Fibroblast of lung (primary cell): ENCODE data around the gene UROD. TPM values are rescaled to one million over a fixed set of nuclear protein-coding genes. Genes with fewer than 3 reads are reported as not detected.

Experiments
- DNase-seq, 2 donors: peaks; one replicate each; pipeline versions ENCODE4 v3.0.0 to v3.0.0-alpha.2; 2010; ENCODE audit warnings: low read depth in 2 of 2
- H2AFZ ChIP-seq: 2 replicates; pipeline ENCODE4 v1.5.1; 2012; ENCODE audit warnings: low read length, control low read depth, inconsistent platforms
- H3K27ac ChIP-seq: 2 replicates; pipeline ENCODE4 v1.5.1; 2011; ENCODE audit warnings: low read length, control low read depth; ENCODE audit not compliant: insufficient read depth
- H3K27me3 ChIP-seq: 2 replicates; pipeline ENCODE4 v1.5.1; 2011; ENCODE audit warnings: mild to moderate bottlenecking, low read length; ENCODE audit not compliant: control insufficient read depth, insufficient read depth
- H3K36me3 ChIP-seq: 2 replicates; pipeline ENCODE4 v1.5.1; 2011; ENCODE audit warnings: low read length; ENCODE audit not compliant: control insufficient read depth, insufficient read depth
- H3K4me1 ChIP-seq: 2 replicates; pipeline ENCODE4 v1.5.1; 2011; ENCODE audit warnings: low read length; ENCODE audit not compliant: control insufficient read depth, insufficient read depth; ENCODE audit errors: extremely low read depth
- H3K4me2 ChIP-seq: 2 replicates; pipeline ENCODE4 v1.5.1; 2011; ENCODE audit warnings: low read length, control low read depth; ENCODE audit not compliant: insufficient read depth; ENCODE audit errors: extremely low read depth
- H3K4me3 ChIP-seq, 4 experiments: fragments of 200-600 bp in 1 of 4; sonication (generic) in 1 of 4; replicated peaks in 1 of 4; 2 replicates each; pipeline ENCODE4 v1.5.1; 2011 to 2016; ENCODE audit warnings: low read length in 4 of 4, low read depth in 3 of 4, mild to moderate bottlenecking in 3 of 4, control low read depth in 2 of 4, inconsistent platforms in 1 of 4, mixed read lengths in 1 of 4; ENCODE audit not compliant: insufficient read depth in 1 of 4; ENCODE audit errors: control extremely low read depth in 1 of 4
- H3K79me2 ChIP-seq: 2 replicates; pipeline ENCODE4 v1.5.1; 2012; ENCODE audit warnings: mild to moderate bottlenecking, low read length, inconsistent platforms; ENCODE audit not compliant: control insufficient read depth, insufficient read depth
- H3K9ac ChIP-seq: 2 replicates; pipeline ENCODE4 v1.5.1; 2011; ENCODE audit warnings: mild to moderate bottlenecking, low read length, control low read depth; ENCODE audit not compliant: insufficient read depth
- H3K9me3 ChIP-seq: 2 replicates; pipeline ENCODE4 v1.5.1; 2012; ENCODE audit warnings: low read depth, low read length; ENCODE audit not compliant: control insufficient read depth, insufficient read depth
- H4K20me1 ChIP-seq: 2 replicates; pipeline ENCODE4 v1.5.1; 2011; ENCODE audit warnings: low read length; ENCODE audit not compliant: control insufficient read depth, insufficient read depth; ENCODE audit errors: extremely low read depth
- CTCF ChIP-seq, 2 donors: IDR thresholded peaks in 1 of 2; conservative IDR thresholded peaks in 1 of 2; 1 replicate in 1 of 2; 2 replicates in 1 of 2; pipeline ENCODE4 v1.5.1; 2011 to 2012; ENCODE audit warnings: low read length in 2 of 2, control low read depth in 1 of 2, inconsistent platforms in 1 of 2, low read depth in 1 of 2, mild to moderate bottlenecking in 1 of 2
- EZH2 ChIP-seq: IDR thresholded peaks from 2 replicates; pipeline ENCODE4 v1.5.1; 2012; ENCODE audit warnings: low read length, control low read depth, mild to moderate bottlenecking; ENCODE audit errors: missing control alignments
- polyA plus RNA-seq, 2 donors: library from polyadenylated mRNA; depleted of rRNA in 1 of 2; stranded (reverse) in 1 of 2; unstranded in 1 of 2; fragments of >200 nt; gene quantifications; 2 replicates each; pipeline ENCODE4 v1.2.1, GENCODE V29; 2011 to 2012; ENCODE audit warnings: missing spikeins in 1 of 2
- total RNA-seq: library from RNA; depleted of rRNA; stranded (reverse); fragments of >200 nt; gene quantifications from 2 replicates; pipeline ENCODE4 v1.2.1, GENCODE V29; 2014

Gene UROD
- total and polyA plus RNA-seq, 2 donors (not counting 1 experiment from before 2014, with no cell fraction given), result 129 to 162 TPM

DNA sequence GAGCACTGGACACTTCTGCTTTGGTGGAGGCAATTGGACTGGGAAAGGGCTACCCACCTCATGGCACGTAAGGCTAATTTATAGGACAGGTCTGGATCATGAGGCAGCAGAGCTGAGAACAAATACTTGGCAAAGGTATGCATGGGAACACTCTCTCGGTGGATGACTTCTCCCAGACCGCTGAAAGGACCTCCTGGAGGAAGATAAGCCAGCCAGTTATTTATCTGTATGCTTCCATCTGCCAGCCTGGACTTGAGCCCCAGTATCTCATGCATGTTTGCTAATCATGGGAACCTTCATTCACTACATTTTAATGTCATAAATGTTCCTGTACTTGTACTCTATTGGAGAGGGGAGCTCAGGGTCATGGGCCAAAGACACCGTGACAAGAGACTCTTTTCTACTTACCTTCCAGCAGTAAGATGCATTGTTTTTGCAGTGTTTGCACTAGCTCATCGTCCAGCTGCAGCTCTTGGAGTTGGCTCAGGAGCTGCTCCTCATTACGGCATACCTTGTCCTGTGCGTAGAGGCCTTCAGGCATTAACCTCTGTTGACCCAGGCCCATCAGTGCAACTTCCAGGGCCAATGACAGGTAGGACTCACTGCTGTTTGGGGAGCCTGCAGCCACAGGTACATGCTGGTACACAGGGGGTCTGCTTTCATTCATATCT lies 23.7 kb downstream of the UROD start:
- TF ChIP-seq CTCF (conservative IDR thresholded peaks at IDR 0.05 in 1 of 2, IDR thresholded peaks at IDR 0.05 in 1 of 2; ENCODE audit: low read depth in 1 of 2, low read length in 2 of 2), result no peak
- no peak for TF ChIP-seq EZH2
- Histone ChIP-seq H3K27ac (no peak overlapping the region), H3K27me3 (no peaks in the 10 kb centered on the region), H2AFZ (no peak overlapping the region), H4K20me1 (no peaks in the 10 kb centered on the region), H3K36me3 (no peaks in the 10 kb centered on the region), H3K4me3 (no peak overlapping the region), H3K9me3 (no peaks in the 10 kb centered on the region), H3K4me2 (no peak overlapping the region), H3K4me1 (no peaks in the 10 kb centered on the region), H3K9ac (no peak overlapping the region), H3K79me2 (no peaks in the 10 kb centered on the region)
- DNase-seq, result no peak

- H3K4me1 ChIP-seq, result no peaks in the 10 kb centered on the region
- H3K9me3 ChIP-seq, result no peaks in the 10 kb centered on the region
- H3K27ac ChIP-seq, result no peak overlapping the region
- H2AFZ ChIP-seq, result no peak overlapping the region
- no peak overlapping the region for H3K4me3 ChIP-seq
- no peaks in the 10 kb centered on the region for H3K79me2 ChIP-seq
- peak in 1 of 2 donors; percentile 41 for DNase-seq
- TF ChIP-seq EZH2 (no peak), CTCF (conservative IDR thresholded peaks at IDR 0.05 in 1 of 2, IDR thresholded peaks at IDR 0.05 in 1 of 2; ENCODE audit: low read depth in 1 of 2, low read length in 2 of 2) (no peak)
- H3K4me2 ChIP-seq, result no peak overlapping the region
- no peaks in the 10 kb centered on the region for H4K20me1 ChIP-seq
- H3K27me3 ChIP-seq, result no peaks in the 10 kb centered on the region
- H3K36me3 ChIP-seq, result no peaks in the 10 kb centered on the region
- H3K9ac ChIP-seq, result no peak overlapping the region
Observed at GRCh38 chr1:45037456-45037855, 25.4 kb downstream of the UROD start.

DNA sequence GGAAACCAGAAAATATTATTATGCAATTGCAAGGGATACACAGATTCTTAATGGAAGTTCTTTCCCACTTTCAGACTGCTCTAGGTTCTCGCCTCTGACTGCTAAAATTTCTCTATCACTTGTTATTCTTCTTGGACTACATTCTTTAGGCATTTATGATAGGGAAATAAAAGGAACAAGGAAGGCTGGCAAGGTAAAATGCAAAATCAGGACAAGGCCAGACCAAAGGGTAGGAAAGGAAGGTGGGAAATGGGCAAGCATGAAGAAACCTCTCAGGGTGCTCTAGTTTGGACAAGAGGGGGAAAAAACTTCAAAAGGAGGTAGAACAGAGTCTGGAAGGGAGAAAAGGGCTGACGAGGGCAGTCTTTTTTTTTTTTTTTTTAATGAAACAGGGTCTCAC lies 26.2 kb downstream of the UROD start:
- DNase-seq, result no peak
- TF ChIP-seq EZH2 (no peak), CTCF (conservative IDR thresholded peaks at IDR 0.05 in 1 of 2, IDR thresholded peaks at IDR 0.05 in 1 of 2; ENCODE audit: low read depth in 1 of 2, low read length in 2 of 2) (no peak)
- Histone ChIP-seq H3K9me3 (no peaks in the 10 kb centered on the region), H4K20me1 (no peaks in the 10 kb centered on the region), H3K4me1 (no peaks in the 10 kb centered on the region), H3K4me3 (no peak overlapping the region), H3K79me2 (no peaks in the 10 kb centered on the region), H3K27me3 (no peaks in the 10 kb centered on the region), H2AFZ (no peak overlapping the region), H3K27ac (no peak overlapping the region), H3K4me2 (no peak overlapping the region), H3K9ac (no peak overlapping the region), H3K36me3 (no peaks in the 10 kb centered on the region)
